ENCODE measurements around the gene MYO3B. TPM values are rescaled to one million over a fixed set of nuclear protein-coding genes. Genes with fewer than 3 reads are reported as not detected.

Gene MYO3B
- total RNA-seq, 1 experiment from 2014 or later = 0.63 TPM

GRCh38 chr2:170512266-170512665, 334.3 kb downstream of the MYO3B start:
- Mint-ChIP-seq H3K27ac (no peak overlapping the region), H3K4me1 (no peaks in the 10 kb centered on the region; a peak in 1 of 4 replicates), H3K36me3 (ENCODE audit: insufficient read depth in 1 of 3, low read depth in 3 of 3) (no peaks in the 10 kb centered on the region), H3K27me3 (ENCODE audit: low read depth) (peaks cover 6% of the 10 kb centered on the region; the same call in 1 of the 2 replicates), H3K9me3 (no peaks in the 10 kb centered on the region), H3K4me3 (no peak overlapping the region)
- no peak for TF ChIP-seq CTCF (conservative IDR thresholded peaks at IDR 0.05)
- no peaks in the 10 kb centered on the region for H3K79me2 ChIP-seq (ENCODE audit: insufficient read depth, low read length)
- H4K8ac ChIP-seq (replicated peaks; ENCODE audit: insufficient read length, low read depth, low read length) = no peak overlapping the region
- no peak overlapping the region for H3K23ac ChIP-seq (ENCODE audit: insufficient read length, low read depth, low read length)
- no peak overlapping the region for H3K18ac ChIP-seq (ENCODE audit: insufficient read length, low read depth, low read length)
- no peak overlapping the region for H2BK20ac ChIP-seq (ENCODE audit: low read depth, low read length, poor library complexity, severe bottlenecking)
- H3K9ac ChIP-seq (ENCODE audit: extremely low read depth, insufficient read length, low read length) = no peak overlapping the region
- no peaks in the 10 kb centered on the region for H3K23me2 ChIP-seq (ENCODE audit: insufficient read length, low read depth, low read length, poor library complexity, severe bottlenecking)
- no CpG with 5 or more reads among the region's 2 CpGs for WGBS (ENCODE audit: extremely low coverage, insufficient read length, low lambda C conversion rate)
- no peak overlapping the region for H2BK12ac ChIP-seq (ENCODE audit: insufficient read length, low read depth, low read length)
- no peak overlapping the region for H4K91ac ChIP-seq (ENCODE audit: insufficient read length, low read depth, low read length)
- H3K56ac ChIP-seq (ENCODE audit: insufficient read length, low read depth, low read length) = no peak overlapping the region
- H3K9me3 ChIP-seq (ENCODE audit: control insufficient read depth, low read depth, low read length) = no peaks in the 10 kb centered on the region
- H3K27ac ChIP-seq (ENCODE audit: insufficient read length, low read depth, low read length) = no peak overlapping the region
- H2AFZ ChIP-seq (ENCODE audit: low read length) = no peak overlapping the region
- no peak overlapping the region for H2AK5ac ChIP-seq (ENCODE audit: insufficient read length, low read length)
- no peak for DNase-seq
- no peak overlapping the region for H4K5ac ChIP-seq (ENCODE audit: insufficient read length, low read depth, low read length)
- H3K14ac ChIP-seq (ENCODE audit: insufficient read depth, low read length) = no peak overlapping the region
- H3K79me1 ChIP-seq (ENCODE audit: insufficient read depth, low read depth, low read length, poor library complexity, severe bottlenecking) = no peaks in the 10 kb centered on the region
- no peak overlapping the region for H2BK15ac ChIP-seq (ENCODE audit: low read depth, low read length)
- H3K4me1 ChIP-seq (ENCODE audit: insufficient read depth, low read length) = no peaks in the 10 kb centered on the region
- no peak overlapping the region for H3K4me2 ChIP-seq (ENCODE audit: insufficient read depth, insufficient read length, low read length)
- H2BK5ac ChIP-seq (ENCODE audit: insufficient read length, low read length) = no peak overlapping the region
- H3K4ac ChIP-seq (ENCODE audit: low read depth, low read length) = no peak overlapping the region
- H3T11ph ChIP-seq (ENCODE audit: low read length) = no peak overlapping the region
- no peak overlapping the region for H2BK120ac ChIP-seq (ENCODE audit: low read depth, low read length, poor library complexity, severe bottlenecking)
- no peaks in the 10 kb centered on the region for H3K27me3 ChIP-seq (ENCODE audit: insufficient read depth, low read length)
- H4K20me1 ChIP-seq (ENCODE audit: control insufficient read depth, insufficient read depth, insufficient read length) = no peaks in the 10 kb centered on the region

Measured in H9 (cell line).